Calu3 (cell line): ENCODE results near the gene HRK. TPM values are rescaled to one million over a fixed set of nuclear protein-coding genes. Genes with fewer than 3 reads are reported as not detected.

Experiments
- BruUV-seq: library from RNA; stranded (reverse); fragments of 400-500 nt; replicated peaks from 2 replicates; lab custom pipeline; 2021; lab: Mats Ljungman, UMichigan
- CTCF ChIA-PET: fragments of 300-600 bp; sonication (Branson Sonifier 250); formaldehyde crosslinking; loops from one replicate; lab custom pipeline; 2022; ENCODE audit warnings: antibody characterized with exemption; lab: Charles Lee
- DNase-seq: peaks from one replicate; pipeline ENCODE4 v3.0.0; 2022
- H3K27ac Mint-ChIP-seq: one replicate; pipeline ENCODE4 v1.8.0; 2022; ENCODE audit warnings: mixed read lengths; ENCODE audit not compliant: unreplicated experiment
- H3K27me3 Mint-ChIP-seq: one replicate; pipeline ENCODE4 v1.8.0; 2022; ENCODE audit warnings: mixed read lengths; ENCODE audit not compliant: unreplicated experiment
- H3K36me3 Mint-ChIP-seq: one replicate; pipeline ENCODE4 v1.8.0; 2022; ENCODE audit warnings: mild to moderate bottlenecking, moderate library complexity, mixed read lengths; ENCODE audit not compliant: insufficient read depth, unreplicated experiment
- H3K4me1 Mint-ChIP-seq: one replicate; pipeline ENCODE4 v1.8.0; 2022; ENCODE audit warnings: mild to moderate bottlenecking, low read depth, mixed read lengths; ENCODE audit not compliant: unreplicated experiment
- H3K4me3 Mint-ChIP-seq: one replicate; pipeline ENCODE4 v1.8.0; 2022; ENCODE audit warnings: mild to moderate bottlenecking, low read depth, moderate library complexity, mixed read lengths; ENCODE audit not compliant: unreplicated experiment
- H3K9me3 Mint-ChIP-seq: one replicate; pipeline ENCODE4 v1.8.0; 2022; ENCODE audit warnings: low read depth, mixed read lengths; ENCODE audit not compliant: unreplicated experiment
- intact Hi-C: fragments of 100-400 bp; cut with micrococcal nuclease; formaldehyde crosslinking; loops from one replicate; pipeline ENCODE4 v1.10.0; 2022; ENCODE audit not compliant: unreplicated experiment
- total RNA-seq: library from RNA; stranded (reverse); gene quantifications from 2 replicates; pipeline ENCODE4 v1.2.3, GENCODE V29; 2022
- TF ChIP-seq, protein P1 (sequence below): fragments of 200-600 bp; IDR thresholded peaks from one replicate; pipeline ENCODE4 v1.8.0; 2022; ENCODE audit warnings: antibody characterized with exemption; ENCODE audit not compliant: unreplicated experiment

The HRK gene
- total RNA-seq, 1 experiment from 2014 or later, result not detected

DNA sequence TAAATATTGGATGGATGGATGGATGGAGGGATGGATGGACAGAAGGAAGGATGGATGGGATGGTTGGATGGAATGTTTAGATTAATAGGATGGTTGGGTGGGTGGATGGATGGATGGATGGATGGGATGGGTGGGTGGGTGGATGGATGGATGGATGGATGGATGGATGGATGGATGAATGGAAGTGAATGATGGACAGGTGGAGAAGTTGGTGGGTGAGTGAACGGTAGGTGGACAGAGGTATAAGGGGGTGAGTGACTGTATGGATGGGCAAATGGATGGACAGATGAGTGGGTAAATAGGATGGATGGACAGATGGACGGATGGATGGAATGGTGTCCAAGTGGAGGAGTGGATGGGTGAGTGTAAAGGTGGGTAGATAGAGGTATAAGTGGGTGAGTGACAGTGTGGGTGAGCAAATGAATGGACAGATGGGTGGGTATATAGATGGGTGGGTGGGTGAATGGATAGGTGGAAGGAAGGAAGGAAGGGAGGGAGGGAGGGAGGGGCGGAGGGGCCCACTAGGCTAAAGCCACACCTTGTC lies 41.9 kb downstream of the HRK start:
- Mint-ChIP-seq H3K4me1 (no peaks in the 10 kb centered on the region), H3K27me3 (no peaks in the 10 kb centered on the region), H3K36me3 (no peaks in the 10 kb centered on the region), H3K4me3 (no peak overlapping the region), H3K27ac (no peak overlapping the region), H3K9me3 (no peaks in the 10 kb centered on the region)
- no peak for DNase-seq
- CTCF ChIA-PET, result no interaction called here
- intact Hi-C loops, result no loop called here
- no TSS peak for BruUV-seq
- TF ChIP-seq, protein P1, sequence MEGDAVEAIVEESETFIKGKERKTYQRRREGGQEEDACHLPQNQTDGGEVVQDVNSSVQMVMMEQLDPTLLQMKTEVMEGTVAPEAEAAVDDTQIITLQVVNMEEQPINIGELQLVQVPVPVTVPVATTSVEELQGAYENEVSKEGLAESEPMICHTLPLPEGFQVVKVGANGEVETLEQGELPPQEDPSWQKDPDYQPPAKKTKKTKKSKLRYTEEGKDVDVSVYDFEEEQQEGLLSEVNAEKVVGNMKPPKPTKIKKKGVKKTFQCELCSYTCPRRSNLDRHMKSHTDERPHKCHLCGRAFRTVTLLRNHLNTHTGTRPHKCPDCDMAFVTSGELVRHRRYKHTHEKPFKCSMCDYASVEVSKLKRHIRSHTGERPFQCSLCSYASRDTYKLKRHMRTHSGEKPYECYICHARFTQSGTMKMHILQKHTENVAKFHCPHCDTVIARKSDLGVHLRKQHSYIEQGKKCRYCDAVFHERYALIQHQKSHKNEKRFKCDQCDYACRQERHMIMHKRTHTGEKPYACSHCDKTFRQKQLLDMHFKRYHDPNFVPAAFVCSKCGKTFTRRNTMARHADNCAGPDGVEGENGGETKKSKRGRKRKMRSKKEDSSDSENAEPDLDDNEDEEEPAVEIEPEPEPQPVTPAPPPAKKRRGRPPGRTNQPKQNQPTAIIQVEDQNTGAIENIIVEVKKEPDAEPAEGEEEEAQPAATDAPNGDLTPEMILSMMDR, result no peak

DNA sequence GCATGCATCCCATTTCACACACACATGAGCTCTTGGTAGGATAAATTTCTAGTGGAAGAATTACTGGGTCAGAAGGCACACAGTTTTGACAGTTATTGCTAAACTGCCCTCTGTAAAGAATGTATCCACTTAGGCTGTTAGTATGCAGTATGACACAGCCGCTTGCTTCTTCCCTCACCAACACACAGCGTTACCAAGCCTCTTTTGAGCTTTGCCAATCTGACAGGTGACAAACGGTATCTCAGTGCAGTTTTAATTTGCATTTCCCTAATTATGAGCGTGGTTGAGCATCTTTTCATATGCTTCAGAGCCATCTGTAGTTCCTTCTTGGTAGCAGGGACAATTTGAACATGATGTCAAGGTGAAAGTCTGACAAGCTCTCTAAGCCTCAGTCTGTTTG lies 42.9 kb downstream of the HRK start:
- no peaks in the 10 kb centered on the region for H3K4me1 Mint-ChIP-seq
- H3K9me3 Mint-ChIP-seq, result no peaks in the 10 kb centered on the region
- H3K4me3 Mint-ChIP-seq, result no peak overlapping the region
- TF ChIP-seq, protein P1, result no peak
- CTCF ChIA-PET, result interaction anchor here (0.7 kb wide), 1 partner anchor 976 kb away, joined by 3 read pairs; no protein-coding TSS in a partner anchor
- no peaks in the 10 kb centered on the region for H3K36me3 Mint-ChIP-seq
- H3K27ac Mint-ChIP-seq, result no peak overlapping the region
- BruUV-seq, result no TSS peak
- no peaks in the 10 kb centered on the region for H3K27me3 Mint-ChIP-seq
- DNase-seq, result no peak
- intact Hi-C loops, result no loop called here

DNA sequence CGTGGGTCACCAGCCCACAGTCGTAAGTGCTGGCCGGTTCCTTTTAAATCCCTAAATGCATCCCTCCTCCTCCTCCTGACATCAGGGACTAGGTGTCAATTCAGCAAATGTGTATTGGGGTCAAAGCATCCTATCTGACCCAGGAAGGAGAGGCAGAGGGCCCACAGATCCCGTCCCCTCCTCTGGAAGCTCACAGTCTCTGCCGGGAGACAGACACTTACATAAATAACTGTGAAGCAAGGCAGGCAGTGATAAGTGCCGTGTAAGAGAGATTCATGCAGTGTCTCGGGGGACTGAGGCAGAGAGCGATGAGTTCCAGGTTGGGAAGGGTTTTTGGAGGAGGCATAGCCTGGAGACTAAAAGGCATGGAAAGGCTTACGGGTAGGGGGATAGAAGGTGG lies 44.1 kb downstream of the HRK start:
- CTCF ChIA-PET, result interaction anchor here (0.6 kb wide), 1 partner anchor 10 kb away, joined by 4 read pairs; no protein-coding TSS in a partner anchor
- Mint-ChIP-seq H3K4me3 (no peak overlapping the region), H3K36me3 (no peaks in the 10 kb centered on the region), H3K27me3 (no peaks in the 10 kb centered on the region), H3K27ac (no peak overlapping the region), H3K4me1 (no peaks in the 10 kb centered on the region), H3K9me3 (no peaks in the 10 kb centered on the region)
- intact Hi-C loops, result no loop called here
- BruUV-seq, result no TSS peak
- TF ChIP-seq, protein P1, result no peak
- DNase-seq, result no peak

DNA sequence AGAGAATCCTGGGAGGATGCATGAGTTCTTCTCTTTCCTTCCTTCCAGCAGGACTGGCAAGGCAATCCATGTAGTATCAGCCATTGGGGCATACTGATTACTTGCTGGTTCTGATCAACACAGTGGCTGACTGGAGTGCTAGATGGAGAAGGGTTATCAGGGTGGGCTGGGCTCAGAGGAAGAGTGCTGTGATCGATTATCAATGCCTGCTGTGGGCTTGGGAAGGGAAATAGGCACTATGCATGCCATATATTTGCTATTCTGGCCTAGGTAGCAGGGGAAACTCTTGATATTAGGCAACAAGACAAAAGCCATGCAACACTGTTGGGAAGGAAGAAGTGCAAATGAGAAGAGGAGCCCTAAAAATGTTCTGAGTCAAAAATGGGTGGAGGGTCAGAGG lies 45.8 kb downstream of the HRK start:
- intact Hi-C loops, result no loop called here
- H3K4me3 Mint-ChIP-seq, result no peak overlapping the region
- no peaks in the 10 kb centered on the region for H3K9me3 Mint-ChIP-seq
- TF ChIP-seq, protein P1, result no peak
- CTCF ChIA-PET, result no interaction called here
- no peak overlapping the region for H3K27ac Mint-ChIP-seq
- H3K36me3 Mint-ChIP-seq, result no peaks in the 10 kb centered on the region
- H3K27me3 Mint-ChIP-seq, result no peaks in the 10 kb centered on the region
- no TSS peak for BruUV-seq
- no peak for DNase-seq
- H3K4me1 Mint-ChIP-seq, result no peaks in the 10 kb centered on the region
